ENCODE data around the gene LMBRD2. TPM values are rescaled to one million over a fixed set of nuclear protein-coding genes. Genes with fewer than 3 reads are reported as not detected.
"Not testable (repeated sequence)": the region's sequence is repeated elsewhere in the genome, so short reads cannot be mapped to it uniquely, and the experiment has no call there.

LMBRD2 gene
- 10 to 100 TPM in 3 of 4 donors, 1 to 10 TPM in 1; 8.4 to 19.9 (median 18.3) TPM for polyA plus RNA-seq (ENCODE audit: insufficient read length in 4 of 4)

GRCh38 chr5:36151434-36152323 lies at the start of gene LMBRD2, which contains the start of gene SKP2:
LMBRD2 (minus strand) TSS chr5:36151887; CDS start chr5:36143349, 8,538 bp downstream.
SKP2 (plus strand) TSS chr5:36152111; CDS start chr5:36152263, 152 bp downstream.
- peak; percentile 94 to 97 (median 96) for DNase-seq (ENCODE audit: low read depth in 4 of 4, low spot score in 3 of 4)

DNA sequence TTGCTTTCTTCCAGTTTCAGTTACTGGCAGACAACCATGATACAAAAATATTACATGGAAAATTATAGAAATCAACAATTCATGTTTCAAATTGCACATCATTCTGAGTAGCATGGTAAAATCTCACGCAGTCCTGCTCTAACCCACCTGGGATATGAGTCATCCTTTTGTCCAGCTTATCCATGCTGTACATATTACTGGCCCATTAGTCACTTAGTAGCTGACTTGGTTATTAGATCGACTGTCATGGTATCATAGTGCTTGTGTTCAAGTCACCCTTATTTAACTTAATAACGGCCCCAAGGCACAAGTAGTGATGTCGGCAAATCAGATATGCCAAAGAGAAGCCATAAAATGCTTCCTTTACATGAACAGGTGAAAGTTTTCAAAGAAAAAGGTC lies 48.8 kb upstream of the LMBRD2 start:
- no peak for DNase-seq (ENCODE audit: low read depth in 4 of 4, low spot score in 3 of 4)

DNA sequence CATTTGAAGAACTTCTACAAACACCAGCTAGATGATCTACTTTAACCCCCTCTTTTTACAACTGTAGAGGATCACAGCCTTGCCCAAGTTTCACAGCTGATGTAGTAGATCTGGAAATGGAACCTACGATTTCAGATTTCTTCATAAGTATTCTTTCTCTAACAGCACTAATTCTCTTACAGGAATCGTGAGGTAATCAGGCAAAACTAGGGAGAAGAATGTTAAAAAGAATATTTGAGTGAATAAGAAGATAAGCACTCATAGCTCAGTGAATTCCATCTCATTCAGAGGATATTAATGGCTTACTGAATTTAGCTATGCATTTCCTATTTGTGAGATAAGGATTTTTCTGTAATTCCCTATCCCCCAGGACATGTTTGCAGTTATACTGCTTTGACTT lies 47.9 kb upstream of the LMBRD2 start:
- no peak for DNase-seq (ENCODE audit: low read depth in 4 of 4, low spot score in 3 of 4)

GRCh38 chr5:36198783-36199182 lies 47.1 kb upstream of the LMBRD2 start:
- not testable (repeated sequence) for DNase-seq (ENCODE audit: low read depth in 4 of 4, low spot score in 3 of 4)

- DNase-seq (ENCODE audit: low read depth in 4 of 4, low spot score in 3 of 4): no peak
Observed at GRCh38 chr5:36198281-36198680, 46.6 kb upstream of the LMBRD2 start.

- DNase-seq (ENCODE audit: low read depth in 4 of 4, low spot score in 3 of 4): no peak
Observed at GRCh38 chr5:36193746-36194145, 42.1 kb upstream of the LMBRD2 start.

DNA sequence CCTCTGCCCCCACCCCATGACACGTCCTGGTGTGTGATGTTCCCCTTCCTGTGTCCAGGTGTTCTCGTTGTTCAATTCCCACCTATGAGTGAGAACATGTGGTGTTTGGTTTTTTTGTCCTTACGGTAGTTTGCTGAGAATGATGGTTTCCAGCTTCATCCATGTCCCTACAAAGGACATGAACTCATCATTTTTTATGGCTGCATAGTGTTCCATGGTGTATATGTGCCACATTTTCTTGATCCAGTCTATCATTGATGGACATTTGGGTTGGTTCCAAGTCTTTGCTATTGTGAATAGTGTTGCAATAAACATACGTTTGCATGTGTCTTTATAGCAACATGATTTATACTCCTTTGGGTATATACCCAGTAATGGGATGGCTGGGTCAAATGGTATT lies 32.7 kb upstream of the LMBRD2 start:
- not testable (repeated sequence) for DNase-seq (ENCODE audit: low read depth in 4 of 4, low spot score in 3 of 4)

GRCh38 chr5:36181774-36182173 lies 30.1 kb upstream of the LMBRD2 start:
- no peak for DNase-seq (ENCODE audit: low read depth in 4 of 4, low spot score in 3 of 4)

DNA sequence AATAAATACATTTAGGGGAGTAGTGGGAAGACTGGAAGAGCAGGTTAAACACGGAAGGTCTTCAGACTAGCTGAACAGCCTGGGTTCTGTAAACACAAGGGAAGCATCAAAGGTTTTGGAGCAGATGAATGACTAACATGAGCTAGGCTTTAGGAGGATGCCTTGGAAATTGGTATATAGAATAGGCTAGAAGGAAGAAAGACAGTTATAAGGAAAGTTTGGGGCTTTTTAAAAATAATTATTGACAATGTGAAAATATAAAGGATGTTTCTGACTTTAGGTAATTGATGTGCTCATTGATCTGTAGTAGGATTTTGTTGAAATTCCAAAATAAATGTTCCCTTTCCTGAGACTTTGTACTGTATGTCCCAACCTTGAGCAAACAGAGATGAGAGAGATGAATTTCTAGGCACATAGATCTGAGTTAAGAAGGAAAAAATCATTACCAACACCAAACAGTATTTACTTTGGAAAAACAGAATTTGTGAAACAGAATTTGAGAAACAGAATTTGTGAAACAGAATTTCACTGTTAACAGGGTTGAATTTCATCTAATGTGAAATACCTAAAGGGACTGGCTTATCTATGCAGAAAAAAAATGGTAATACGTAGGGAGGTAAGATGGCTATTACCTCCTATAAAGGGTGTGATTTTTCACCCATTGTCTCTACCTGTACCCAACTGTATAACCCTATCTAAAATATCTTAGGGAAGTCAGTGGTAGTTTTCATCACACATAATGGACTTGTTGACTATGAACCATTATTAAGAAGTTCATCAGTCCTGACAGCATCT lies 29.1 kb upstream of the LMBRD2 start:
- no peak for DNase-seq (ENCODE audit: low read depth in 4 of 4, low spot score in 3 of 4)

DNA sequence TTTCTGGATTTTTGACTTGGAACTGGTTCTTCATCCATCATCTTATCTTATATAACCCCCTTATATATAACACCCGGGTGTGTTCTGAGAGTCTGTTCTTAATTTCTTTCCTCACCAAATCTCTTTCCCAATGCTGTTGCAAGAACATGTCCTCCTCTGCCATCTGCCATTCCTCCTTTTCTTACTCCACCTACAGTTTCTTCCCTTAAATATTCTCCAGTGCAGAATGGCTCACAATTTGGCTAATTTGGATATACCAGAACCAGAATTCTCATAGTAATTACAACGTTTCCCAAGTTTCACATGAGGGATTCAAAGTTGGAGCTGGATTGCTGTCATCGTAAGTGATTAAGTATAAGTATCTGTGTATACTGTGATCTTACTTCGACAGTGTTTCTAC lies 28.3 kb upstream of the LMBRD2 start:
- DNase-seq (ENCODE audit: low read depth in 4 of 4, low spot score in 3 of 4): no peak

DNA sequence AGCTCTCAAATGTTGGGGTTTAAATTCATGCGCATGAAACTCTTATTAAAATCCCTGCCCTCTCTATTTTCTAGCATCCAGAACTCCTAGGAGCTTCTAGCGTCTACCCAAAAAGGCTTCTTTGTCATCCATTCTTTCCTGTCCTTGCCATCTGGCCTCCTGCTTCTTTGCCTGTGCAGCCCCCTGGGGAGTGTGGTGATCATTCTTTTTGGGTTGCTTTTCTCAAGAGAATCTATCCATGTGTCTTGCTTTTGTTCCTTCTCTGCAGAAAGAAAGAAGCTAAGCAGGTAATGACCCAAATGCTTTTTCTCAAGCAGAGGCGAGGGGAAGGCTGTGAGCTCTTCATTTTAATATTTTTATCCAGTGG lies 26.8 kb upstream of the LMBRD2 start:
- no peak for DNase-seq (ENCODE audit: low read depth in 4 of 4, low spot score in 3 of 4)

DNA sequence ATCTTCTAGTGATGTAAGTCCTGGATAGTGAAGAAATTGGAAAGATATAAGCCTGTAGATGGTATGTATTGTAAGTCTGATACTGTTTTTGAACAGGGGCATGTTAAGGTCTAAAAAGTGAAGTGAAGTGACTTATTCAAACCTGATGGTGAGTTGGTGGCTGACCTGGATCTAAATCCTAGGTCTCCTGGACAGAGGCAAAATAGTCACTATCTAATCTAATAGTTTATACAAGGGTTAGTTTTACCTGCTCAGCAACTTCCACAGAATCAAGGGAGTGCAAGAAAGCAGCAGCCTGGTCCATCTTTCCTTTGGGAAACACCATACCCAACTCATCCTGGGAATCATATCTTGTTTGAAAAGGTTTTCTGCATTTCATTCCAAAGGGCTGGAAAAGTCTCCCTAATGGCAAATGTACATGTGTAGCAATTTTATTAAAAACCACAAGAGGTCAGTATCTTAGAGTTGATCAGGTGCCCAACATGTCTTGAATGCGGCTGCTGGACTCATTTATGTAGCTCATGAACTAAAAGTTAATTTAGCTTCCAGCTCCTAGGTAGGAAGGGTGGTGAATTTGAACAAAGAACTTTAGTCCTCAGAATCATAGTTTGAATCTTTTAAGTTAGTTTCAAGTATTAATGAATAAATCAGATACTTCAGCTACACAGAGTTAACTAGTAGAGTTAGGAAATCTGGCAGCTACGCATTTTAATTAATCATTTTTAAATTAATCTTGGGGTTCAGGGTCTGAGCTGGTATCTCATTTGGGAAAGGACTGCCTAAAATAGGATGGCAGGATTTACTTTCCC lies 26.2 kb upstream of the LMBRD2 start:
- peak in 1 of 4 donors; percentile 15 for DNase-seq (ENCODE audit: low read depth in 4 of 4, low spot score in 3 of 4)

- no peak for DNase-seq (ENCODE audit: low read depth in 4 of 4, low spot score in 3 of 4)
Observed at GRCh38 chr5:36177154-36177553, 25.5 kb upstream of the LMBRD2 start.

GRCh38 chr5:36175043-36175442 lies 23.4 kb upstream of the LMBRD2 start:
- no peak for DNase-seq (ENCODE audit: low read depth in 4 of 4, low spot score in 3 of 4)

GRCh38 chr5:36174119-36174518 lies 22.4 kb upstream of the LMBRD2 start:
- DNase-seq (ENCODE audit: low read depth in 4 of 4, low spot score in 3 of 4): no peak

DNA sequence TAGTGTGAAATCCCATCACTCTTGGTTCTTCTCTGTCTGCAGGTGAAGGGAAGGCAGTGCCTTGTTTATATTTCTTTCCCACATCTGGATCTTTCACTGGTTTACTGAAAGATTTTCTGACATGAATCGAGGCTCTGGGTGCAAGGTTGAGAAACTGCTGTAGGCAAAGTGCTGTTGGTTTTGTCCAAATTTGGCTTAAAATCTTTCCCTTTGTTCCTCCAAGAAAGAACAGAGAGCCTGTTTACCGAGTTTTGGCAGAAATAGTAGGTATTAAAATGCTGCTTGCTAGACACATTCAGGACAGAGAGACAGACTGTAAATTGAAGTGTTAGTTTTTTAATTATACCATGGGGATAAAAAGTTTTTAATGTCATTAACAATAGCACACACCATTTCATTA lies 21.7 kb upstream of the LMBRD2 start:
- no peak for DNase-seq (ENCODE audit: low read depth in 4 of 4, low spot score in 3 of 4)

DNA sequence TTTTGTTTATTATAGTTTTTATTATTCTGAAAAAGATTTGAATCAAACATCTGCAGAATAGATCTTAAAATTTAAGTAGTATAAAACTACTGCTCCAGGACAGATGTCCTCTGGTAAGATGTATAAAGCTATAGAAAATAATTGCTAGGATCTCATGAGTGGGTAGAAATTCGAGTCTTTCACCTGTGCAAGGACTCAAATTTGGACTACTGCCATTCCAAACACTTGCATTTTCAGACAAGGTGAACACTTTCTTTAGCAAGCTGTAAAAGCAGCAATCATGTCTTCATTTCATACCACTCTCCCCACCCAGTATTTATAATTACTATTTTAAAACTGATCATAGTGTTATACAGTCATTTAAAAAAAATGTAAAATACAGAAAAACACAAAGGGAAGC lies 20.9 kb upstream of the LMBRD2 start:
- DNase-seq (ENCODE audit: low read depth in 4 of 4, low spot score in 3 of 4): no peak

DNA sequence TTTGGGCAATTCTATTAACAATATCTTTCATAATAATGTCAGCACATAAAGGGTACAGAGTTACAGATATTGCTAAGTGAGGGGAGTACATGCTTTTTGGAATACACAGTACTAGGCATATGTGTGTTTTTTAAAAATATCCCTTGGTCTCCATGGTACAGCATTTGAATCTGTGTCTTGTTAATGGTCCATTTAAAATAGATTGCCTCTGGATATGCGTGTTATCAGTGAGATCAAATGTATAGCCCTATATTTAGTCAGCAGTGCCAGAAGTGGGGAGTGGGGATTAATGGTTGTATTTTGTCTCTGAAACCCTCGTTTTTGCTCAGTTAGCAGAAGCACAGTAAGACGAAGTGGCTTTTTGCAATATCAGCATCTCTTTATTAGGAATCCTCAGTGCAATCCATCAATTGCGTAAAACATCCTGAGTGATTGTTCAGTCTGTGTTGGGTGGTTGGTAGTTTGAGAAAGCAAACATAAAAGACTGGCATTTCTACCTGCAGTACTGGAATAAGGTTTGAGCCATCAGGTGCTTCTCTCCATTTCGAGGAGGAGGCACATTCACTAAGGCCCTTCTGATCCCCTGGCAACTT lies 19.2 kb upstream of the LMBRD2 start:
- DNase-seq (ENCODE audit: low read depth in 4 of 4, low spot score in 3 of 4): no peak

GRCh38 chr5:36168737-36169136 lies 17.1 kb upstream of the LMBRD2 start:
- no peak for DNase-seq (ENCODE audit: low read depth in 4 of 4, low spot score in 3 of 4)

GRCh38 chr5:36164461-36164860 lies 12.8 kb upstream of the LMBRD2 start:
- no peak for DNase-seq (ENCODE audit: low read depth in 4 of 4, low spot score in 3 of 4)
